ENCODE results near the gene WNT7B.
"Not testable (repeated sequence)": the region's sequence is repeated elsewhere in the genome, so short reads cannot be mapped to it uniquely, and the experiment has no call there.

- not testable (repeated sequence) for TF ChIP-seq POLR2A, CTCF (IDR thresholded peaks at IDR 0.05)
Observed at GRCh38 chr22:46005116-46005705, 28.2 kb upstream of the WNT7B start.

Measured in testis (tissue), 2 donors.